ENCODE results near the gene MCMBP.
A peak's percentile ranks its signal among the peaks of the same experiment; 100 is the strongest.
"Not testable (repeated sequence)": the region's sequence is repeated elsewhere in the genome, so short reads cannot be mapped to it uniquely, and the experiment has no call there.

Gene MCMBP

GRCh38 chr10:119872610-119872859 is at the start of gene MCMBP:
Gene MCMBP (minus strand): TSS chr10:119872843. CDS start chr10:119872584, 259 bp downstream.
- FAIRE-seq (no peak), DNase-seq (ENCODE audit: extremely low spot score, insufficient read length, low read depth) (no peak)

GRCh38 chr10:119919826-119920225 is 47.2 kb upstream of the MCMBP start:
- FAIRE-seq: peak; percentile 45

GRCh38 chr10:119919271-119919670 is 46.6 kb upstream of the MCMBP start:
- DNase-seq (ENCODE audit: extremely low spot score, insufficient read length, low read depth): no peak
- no peak for FAIRE-seq

More at GRCh38 chr10:119919826-119920225, 47.2 kb upstream of the MCMBP start:
- no peak for DNase-seq (ENCODE audit: extremely low spot score, insufficient read length, low read depth)

GRCh38 chr10:119917777-119918176 is 45.1 kb upstream of the MCMBP start:
- DNase-seq (ENCODE audit: extremely low spot score, insufficient read length, low read depth) (no peak), FAIRE-seq (no peak)

GRCh38 chr10:119910689-119911088 is 38.0 kb upstream of the MCMBP start:
- DNase-seq (ENCODE audit: extremely low spot score, insufficient read length, low read depth) (no peak), FAIRE-seq (no peak)

- FAIRE-seq (no peak), DNase-seq (ENCODE audit: extremely low spot score, insufficient read length, low read depth) (no peak)
Measured at GRCh38 chr10:119908166-119908565, 35.5 kb upstream of the MCMBP start.

- not testable (repeated sequence) for DNase-seq (ENCODE audit: extremely low spot score, insufficient read length, low read depth); FAIRE-seq
Measured at GRCh38 chr10:119907695-119908094, 35.1 kb upstream of the MCMBP start.

GRCh38 chr10:119903946-119904666 is 31.5 kb upstream of the MCMBP start:
- DNase-seq (ENCODE audit: extremely low spot score, insufficient read length, low read depth) (no peak), FAIRE-seq (no peak)

- FAIRE-seq (no peak), DNase-seq (ENCODE audit: extremely low spot score, insufficient read length, low read depth) (no peak)
Measured at GRCh38 chr10:119898577-119898976, 25.9 kb upstream of the MCMBP start.

- DNase-seq (ENCODE audit: extremely low spot score, insufficient read length, low read depth): no peak
- no peak for FAIRE-seq
Measured at GRCh38 chr10:119896937-119897770, 24.5 kb upstream of the MCMBP start.

GRCh38 chr10:119896061-119896655 is 23.5 kb upstream of the MCMBP start:
- FAIRE-seq: no peak
- no peak for DNase-seq (ENCODE audit: extremely low spot score, insufficient read length, low read depth)

- DNase-seq (ENCODE audit: extremely low spot score, insufficient read length, low read depth): no peak
- FAIRE-seq: no peak
Measured at GRCh38 chr10:119893845-119894427, 21.3 kb upstream of the MCMBP start.

GRCh38 chr10:119893074-119893473 is 20.4 kb upstream of the MCMBP start:
- no peak for DNase-seq (ENCODE audit: extremely low spot score, insufficient read length, low read depth)
- no peak for FAIRE-seq

GRCh38 chr10:119892188-119893065 is 19.8 kb upstream of the MCMBP start, which contains the start of gene SEC23IP:
Gene SEC23IP (plus strand): TSS chr10:119892730. CDS start chr10:119892783, 53 bp downstream.
- DNase-seq (ENCODE audit: extremely low spot score, insufficient read length, low read depth) (peak; percentile 91), FAIRE-seq (peak; percentile 96)

GRCh38 chr10:119891849-119892187 is 19.2 kb upstream of the MCMBP start:
- DNase-seq (ENCODE audit: extremely low spot score, insufficient read length, low read depth); FAIRE-seq: not testable (repeated sequence)

- DNase-seq (ENCODE audit: extremely low spot score, insufficient read length, low read depth); FAIRE-seq: not testable (repeated sequence)
Measured at GRCh38 chr10:119890307-119890706, 17.7 kb upstream of the MCMBP start.

- not testable (repeated sequence) for FAIRE-seq; DNase-seq (ENCODE audit: extremely low spot score, insufficient read length, low read depth)
Measured at GRCh38 chr10:119889201-119889600, 16.6 kb upstream of the MCMBP start.

- DNase-seq (ENCODE audit: extremely low spot score, insufficient read length, low read depth); FAIRE-seq: not testable (repeated sequence)
Measured at GRCh38 chr10:119888715-119889114, 16.1 kb upstream of the MCMBP start.

GRCh38 chr10:119886070-119886469 is 13.4 kb upstream of the MCMBP start:
- not testable (repeated sequence) for FAIRE-seq; DNase-seq (ENCODE audit: extremely low spot score, insufficient read length, low read depth)

All from GM18507 (cell line).